Neutrophil (primary cell): ENCODE data around the gene ERAS.

ENCODE experiments used
- H3K27ac ChIP-seq: fragments of 200-600 bp; sonication (generic); 2 replicates; pipeline ENCODE4 v1.5.1; 2016; ENCODE audit warnings: mild to moderate bottlenecking, moderate library complexity
- H3K27me3 ChIP-seq: fragments of 200-600 bp; sonication (generic); 2 replicates; pipeline ENCODE4 v1.6.0; 2016; ENCODE audit warnings: mild to moderate bottlenecking
- H3K36me3 ChIP-seq: fragments of 200-600 bp; sonication (generic); 2 replicates; pipeline ENCODE4 v1.5.1; 2017
- H3K4me1 ChIP-seq, 2 experiments: fragments of 200-600 bp in 1 of 2; sonication (generic) in 1 of 2; 1 replicate in 1 of 2; 2 replicates in 1 of 2; pipeline versions ENCODE4 v1.5.1 to v1.6.1; 2013 to 2016; ENCODE audit warnings: low read depth in 1 of 2, low read length in 1 of 2, mild to moderate bottlenecking in 1 of 2, moderate library complexity in 1 of 2; ENCODE audit not compliant: control insufficient read depth in 1 of 2, insufficient read depth in 1 of 2
- H3K4me3 ChIP-seq, 2 experiments: fragments of 200-600 bp in 1 of 2; sonication (generic) in 1 of 2; 1 replicate in 1 of 2; 2 replicates in 1 of 2; pipeline ENCODE4 v1.5.1; 2013 to 2016; ENCODE audit warnings: low read depth in 1 of 2, low read length in 1 of 2, mild to moderate bottlenecking in 1 of 2, moderate library complexity in 1 of 2
- H3K9me3 ChIP-seq: fragments of 200-600 bp; sonication (generic); 2 replicates; pipeline ENCODE4 v1.5.1; 2016
- TF ChIP-seq, protein P1 (sequence below): fragments of 200-600 bp; sonication (generic); IDR thresholded peaks from 2 replicates; pipeline ENCODE4 v1.5.1; 2016; ENCODE audit warnings: antibody characterized with exemption

Gene ERAS

DNA sequence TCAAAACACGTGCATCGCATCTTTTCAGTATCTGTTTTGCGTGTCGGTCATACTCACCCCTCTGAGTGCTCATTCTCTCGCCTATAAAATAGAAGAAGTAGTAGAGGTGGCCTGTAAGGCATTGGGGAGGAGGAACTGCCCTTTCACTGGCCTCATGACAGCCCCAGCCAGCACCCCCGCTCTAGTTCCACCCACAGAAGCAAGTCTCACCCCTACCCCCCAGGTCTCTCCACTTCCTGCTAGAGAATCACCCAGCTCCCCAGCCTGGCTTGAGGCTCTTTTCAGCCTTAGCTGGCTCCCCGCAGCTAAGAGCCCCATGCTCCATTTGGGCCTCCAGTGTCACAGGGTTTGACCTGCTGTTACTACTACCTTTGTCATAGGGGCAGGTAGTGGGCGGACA, 12.7 kb upstream of the ERAS start:
- no peak overlapping the region for H3K4me3 ChIP-seq
- TF ChIP-seq, protein P1, sequence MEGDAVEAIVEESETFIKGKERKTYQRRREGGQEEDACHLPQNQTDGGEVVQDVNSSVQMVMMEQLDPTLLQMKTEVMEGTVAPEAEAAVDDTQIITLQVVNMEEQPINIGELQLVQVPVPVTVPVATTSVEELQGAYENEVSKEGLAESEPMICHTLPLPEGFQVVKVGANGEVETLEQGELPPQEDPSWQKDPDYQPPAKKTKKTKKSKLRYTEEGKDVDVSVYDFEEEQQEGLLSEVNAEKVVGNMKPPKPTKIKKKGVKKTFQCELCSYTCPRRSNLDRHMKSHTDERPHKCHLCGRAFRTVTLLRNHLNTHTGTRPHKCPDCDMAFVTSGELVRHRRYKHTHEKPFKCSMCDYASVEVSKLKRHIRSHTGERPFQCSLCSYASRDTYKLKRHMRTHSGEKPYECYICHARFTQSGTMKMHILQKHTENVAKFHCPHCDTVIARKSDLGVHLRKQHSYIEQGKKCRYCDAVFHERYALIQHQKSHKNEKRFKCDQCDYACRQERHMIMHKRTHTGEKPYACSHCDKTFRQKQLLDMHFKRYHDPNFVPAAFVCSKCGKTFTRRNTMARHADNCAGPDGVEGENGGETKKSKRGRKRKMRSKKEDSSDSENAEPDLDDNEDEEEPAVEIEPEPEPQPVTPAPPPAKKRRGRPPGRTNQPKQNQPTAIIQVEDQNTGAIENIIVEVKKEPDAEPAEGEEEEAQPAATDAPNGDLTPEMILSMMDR: no peak
- H3K4me1 ChIP-seq: no peaks in the 10 kb centered on the region
- no peak overlapping the region for H3K27ac ChIP-seq
- H3K36me3 ChIP-seq: peaks cover 28% of the 10 kb centered on the region
- no peaks in the 10 kb centered on the region for H3K27me3 ChIP-seq
- no peaks in the 10 kb centered on the region for H3K9me3 ChIP-seq

DNA sequence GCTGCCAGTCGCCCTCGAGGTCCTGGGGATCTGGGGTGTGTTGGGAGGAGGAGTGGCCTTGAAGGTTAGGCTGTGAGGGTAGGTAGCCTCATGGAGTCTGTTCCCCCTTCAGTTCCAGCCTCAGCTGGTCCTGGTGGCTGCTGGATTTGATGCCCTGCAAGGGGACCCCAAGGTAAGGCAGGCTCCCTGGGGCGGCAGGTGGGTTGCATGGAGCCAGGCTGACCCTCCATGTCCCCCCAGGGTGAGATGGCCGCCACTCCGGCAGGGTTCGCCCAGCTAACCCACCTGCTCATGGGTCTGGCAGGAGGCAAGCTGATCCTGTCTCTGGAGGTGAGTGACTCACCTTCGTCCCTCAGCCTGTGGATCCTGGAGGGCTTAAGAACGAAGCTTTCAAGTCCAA, 11.6 kb upstream of the ERAS start:
- no peak overlapping the region for H3K4me3 ChIP-seq
- no peaks in the 10 kb centered on the region for H3K27me3 ChIP-seq
- H3K36me3 ChIP-seq: peaks cover 32% of the 10 kb centered on the region
- no peaks in the 10 kb centered on the region for H3K9me3 ChIP-seq
- H3K4me1 ChIP-seq: no peaks in the 10 kb centered on the region
- TF ChIP-seq, protein P1: no peak
- H3K27ac ChIP-seq: no peak overlapping the region

DNA sequence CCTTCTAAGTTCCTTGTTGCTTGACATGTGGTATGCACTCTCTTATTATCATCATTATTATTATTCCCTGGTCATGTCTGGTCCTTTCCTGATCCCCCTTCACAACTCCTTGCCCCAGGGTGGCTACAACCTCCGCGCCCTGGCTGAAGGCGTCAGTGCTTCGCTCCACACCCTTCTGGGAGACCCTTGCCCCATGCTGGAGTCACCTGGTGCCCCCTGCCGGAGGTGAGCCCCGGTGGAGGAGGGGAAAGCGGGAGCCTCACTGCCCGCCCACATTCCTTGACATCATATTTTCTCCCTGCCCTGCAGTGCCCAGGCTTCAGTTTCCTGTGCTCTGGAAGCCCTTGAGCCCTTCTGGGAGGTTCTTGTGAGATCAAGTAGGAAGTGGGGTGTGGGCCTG, 11.0 kb upstream of the ERAS start:
- peaks cover 34% of the 10 kb centered on the region for H3K36me3 ChIP-seq
- no peaks in the 10 kb centered on the region for H3K27me3 ChIP-seq
- H3K27ac ChIP-seq: no peak overlapping the region
- TF ChIP-seq, protein P1: no peak
- no peak overlapping the region for H3K4me3 ChIP-seq
- no peaks in the 10 kb centered on the region for H3K9me3 ChIP-seq
- no peaks in the 10 kb centered on the region for H3K4me1 ChIP-seq

DNA sequence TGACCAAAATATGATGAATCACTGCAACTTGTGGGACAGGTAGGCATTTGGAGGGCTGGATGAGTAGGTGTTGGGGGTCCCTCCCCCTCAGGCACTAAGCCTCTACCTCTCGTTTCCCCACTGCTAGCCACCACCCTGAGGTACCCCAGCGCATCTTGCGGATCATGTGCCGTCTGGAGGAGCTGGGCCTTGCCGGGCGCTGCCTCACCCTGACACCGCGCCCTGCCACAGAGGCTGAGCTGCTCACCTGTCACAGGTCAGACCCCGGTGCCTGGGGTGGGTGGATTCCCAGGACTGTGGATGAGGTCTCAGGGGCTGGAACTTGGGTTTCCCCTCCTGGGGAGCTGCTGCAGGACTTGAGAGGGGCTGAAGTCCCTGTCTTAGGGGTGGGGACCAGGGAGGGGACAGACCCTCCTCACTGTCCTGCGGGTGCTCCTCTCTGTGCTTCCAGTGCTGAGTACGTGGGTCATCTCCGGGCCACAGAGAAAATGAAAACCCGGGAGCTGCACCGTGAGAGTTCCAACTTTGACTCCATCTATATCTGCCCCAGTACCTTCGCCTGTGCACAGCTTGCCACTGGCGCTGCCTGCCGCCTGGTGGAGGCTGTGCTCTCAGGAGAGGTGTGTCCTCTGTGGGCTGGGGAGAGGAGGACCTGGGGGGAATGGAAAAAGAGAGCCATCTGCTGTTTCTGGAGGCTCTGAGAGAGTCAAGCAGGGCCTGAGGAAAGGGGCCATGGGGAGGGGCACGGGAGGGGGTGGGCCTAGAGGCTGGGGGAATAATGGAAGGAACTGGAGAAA, 10.1 kb upstream of the ERAS start:
- Histone ChIP-seq H3K36me3 (peaks cover 36% of the 10 kb centered on the region), H3K4me1 (no peaks in the 10 kb centered on the region), H3K27ac (no peak overlapping the region), H3K4me3 (no peak overlapping the region), H3K27me3 (no peaks in the 10 kb centered on the region), H3K9me3 (no peaks in the 10 kb centered on the region)
- TF ChIP-seq, protein P1: no peak

DNA sequence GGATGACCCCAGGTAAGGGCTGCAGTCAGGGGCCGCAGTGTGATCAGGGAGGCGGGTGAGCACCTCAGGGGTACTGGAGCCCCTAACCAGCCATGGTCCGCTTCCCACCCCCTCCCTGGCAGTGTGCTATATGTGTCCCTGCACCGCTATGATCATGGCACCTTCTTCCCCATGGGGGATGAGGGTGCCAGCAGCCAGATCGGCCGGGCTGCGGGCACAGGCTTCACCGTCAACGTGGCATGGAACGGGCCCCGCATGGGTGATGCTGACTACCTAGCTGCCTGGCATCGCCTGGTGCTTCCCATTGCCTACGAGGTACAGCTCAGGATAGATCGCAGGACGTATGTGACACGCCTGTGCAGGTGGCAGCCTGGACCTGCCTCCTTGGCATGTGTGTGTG, 8.2 kb upstream of the ERAS start:
- H3K27me3 ChIP-seq: no peaks in the 10 kb centered on the region
- no peak overlapping the region for H3K4me3 ChIP-seq
- no peak overlapping the region for H3K27ac ChIP-seq
- H3K36me3 ChIP-seq: peaks cover 53% of the 10 kb centered on the region
- TF ChIP-seq, protein P1: no peak
- no peaks in the 10 kb centered on the region for H3K4me1 ChIP-seq
- H3K9me3 ChIP-seq: no peaks in the 10 kb centered on the region
